Peyer's patch (tissue), 4 donors: ENCODE results near the gene MAST4. TPM values are rescaled to one million over a fixed set of nuclear protein-coding genes. Genes with fewer than 3 reads are reported as not detected.
A peak's percentile ranks its signal among the peaks of the same experiment; 100 is the strongest.

Source experiments
- DNase-seq, 3 donors: peaks; one replicate each; pipeline ENCODE4 v3.0.0-alpha.2; 2017 to 2019
- H3K27ac ChIP-seq, 4 donors: fragments of 200-600 bp; sonication (generic); one replicate each; pipeline ENCODE4 v1.5.1; 2016 to 2019
- H3K27me3 ChIP-seq, 2 donors: fragments of 200-600 bp; sonication (generic); one replicate each; pipeline ENCODE4 v1.5.1; 2019
- H3K36me3 ChIP-seq, 3 donors: fragments of 200-600 bp; sonication (generic); one replicate each; pipeline ENCODE4 v1.5.1; 2016 to 2019
- H3K4me1 ChIP-seq, 4 donors: fragments of 200-600 bp; sonication (generic); one replicate each; pipeline ENCODE4 v1.5.1; 2016 to 2019
- H3K4me3 ChIP-seq, 4 donors: fragments of 200-600 bp; sonication (generic); 1 replicate in 3 of 4; 2 replicates in 1 of 4; pipeline ENCODE4 v1.5.1; 2016 to 2019; ENCODE audit warnings: mild to moderate bottlenecking in 1 of 4
- H3K9me3 ChIP-seq, 4 donors: fragments of 200-600 bp; sonication (generic); one replicate each; pipeline ENCODE4 v1.5.1; 2016 to 2019; ENCODE audit warnings: mild to moderate bottlenecking in 1 of 4
- POLR2A ChIP-seq, 2 donors: fragments of 450-650 bp; IDR thresholded peaks; one replicate each; pipeline ENCODE4 v1.5.1; 2017; ENCODE audit warnings: antibody characterized with exemption in 2 of 2, mild to moderate bottlenecking in 2 of 2, moderate library complexity in 2 of 2
- total RNA-seq, 4 donors: library from RNA; depleted of rRNA; stranded (reverse); fragments of >200 nt; gene quantifications; one replicate each; pipeline ENCODE4 v1.1.0, GENCODE V29; 2016
- TF ChIP-seq, protein P1 (sequence below), 6 experiments: fragments of 450-650 bp in 4 of 6; fragments of 200-600 bp in 2 of 6; sonication (generic) in 1 of 6; IDR thresholded peaks; one replicate each; pipeline ENCODE4 v1.5.1; 2017 to 2019; ENCODE audit warnings: antibody characterized with exemption in 6 of 6, mild to moderate bottlenecking in 3 of 6, moderate library complexity in 1 of 6

MAST4 gene
- total RNA-seq, 4 donors from 2014 or later: 20.2 to 23.1 (median 21.4) TPM

DNA sequence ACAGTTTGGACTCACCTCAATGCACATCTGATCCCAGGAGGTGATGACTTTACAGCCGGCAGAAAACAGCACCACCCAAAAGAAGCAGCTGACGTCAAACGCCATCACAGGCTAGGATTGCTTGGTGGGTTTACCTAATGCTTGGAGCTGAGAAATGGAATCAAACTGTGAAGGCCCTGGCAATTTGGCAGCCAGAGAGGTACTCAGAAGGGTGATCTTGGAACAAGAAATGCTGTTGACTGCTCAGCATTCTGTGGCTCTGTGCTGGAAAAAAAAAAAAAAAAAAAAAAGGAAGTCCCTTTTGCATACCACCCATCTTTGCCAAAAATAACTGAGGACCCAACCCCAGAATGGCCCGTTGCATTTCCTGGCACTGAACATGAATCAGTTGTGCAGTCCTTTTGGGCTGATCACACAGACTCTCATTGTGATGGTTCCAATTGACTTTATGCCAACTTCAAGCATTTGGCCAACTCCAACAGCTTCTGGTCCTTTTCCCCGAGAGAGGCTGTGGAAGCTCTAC is 600.4 kb downstream of the MAST4 start, which contains the start of gene CD180:
TSS of gene CD180 (minus strand) at position 263 of the 523 bp plus-strand sequence. CDS start at position 105, 158 bp downstream.
- peak within 1 kb of the TSS in 2 of 4 donors; percentile 27 to 43 for H3K4me3 ChIP-seq
- DNase-seq: peak in 2 of 3 donors; percentile 72 to 73
- H3K36me3 ChIP-seq: no peaks in the 10 kb centered on the region
- H3K9me3 ChIP-seq: no peaks in the 10 kb centered on the region
- H3K27me3 ChIP-seq: no peaks in the 10 kb centered on the region
- no peak for TF ChIP-seq POLR2A (IDR thresholded peaks at IDR 0.05)
- H3K4me1 ChIP-seq: peaks cover 0 to 7% (median 3%) of the 10 kb centered on the region in 4 donors
- peak within 1 kb of the TSS; percentile 12 to 76 (median 48) for H3K27ac ChIP-seq

DNA sequence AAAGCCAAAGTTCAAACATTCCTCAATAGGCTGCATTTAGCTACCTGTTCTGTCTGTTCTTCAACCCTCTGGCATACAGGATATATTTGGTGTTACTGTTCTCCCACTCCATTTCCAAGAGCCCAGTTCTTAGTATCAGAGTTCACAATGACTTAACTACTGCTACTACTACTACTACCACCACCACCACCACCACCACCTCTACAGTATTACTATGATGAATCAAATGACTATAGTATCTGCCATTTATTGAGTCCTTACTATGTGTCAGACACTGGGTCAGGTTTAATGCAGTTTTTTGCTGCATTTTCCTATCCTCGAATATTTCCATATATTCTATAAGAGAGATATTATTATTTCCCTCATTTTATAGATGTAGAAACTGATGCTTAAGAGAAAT is 601.3 kb downstream of the MAST4 start:
- H3K4me3 ChIP-seq: no peak overlapping the region
- peak overlapping the region in 1 of 4 donors; percentile 76 for H3K27ac ChIP-seq
- no peaks in the 10 kb centered on the region for H3K27me3 ChIP-seq
- TF ChIP-seq, protein P1, sequence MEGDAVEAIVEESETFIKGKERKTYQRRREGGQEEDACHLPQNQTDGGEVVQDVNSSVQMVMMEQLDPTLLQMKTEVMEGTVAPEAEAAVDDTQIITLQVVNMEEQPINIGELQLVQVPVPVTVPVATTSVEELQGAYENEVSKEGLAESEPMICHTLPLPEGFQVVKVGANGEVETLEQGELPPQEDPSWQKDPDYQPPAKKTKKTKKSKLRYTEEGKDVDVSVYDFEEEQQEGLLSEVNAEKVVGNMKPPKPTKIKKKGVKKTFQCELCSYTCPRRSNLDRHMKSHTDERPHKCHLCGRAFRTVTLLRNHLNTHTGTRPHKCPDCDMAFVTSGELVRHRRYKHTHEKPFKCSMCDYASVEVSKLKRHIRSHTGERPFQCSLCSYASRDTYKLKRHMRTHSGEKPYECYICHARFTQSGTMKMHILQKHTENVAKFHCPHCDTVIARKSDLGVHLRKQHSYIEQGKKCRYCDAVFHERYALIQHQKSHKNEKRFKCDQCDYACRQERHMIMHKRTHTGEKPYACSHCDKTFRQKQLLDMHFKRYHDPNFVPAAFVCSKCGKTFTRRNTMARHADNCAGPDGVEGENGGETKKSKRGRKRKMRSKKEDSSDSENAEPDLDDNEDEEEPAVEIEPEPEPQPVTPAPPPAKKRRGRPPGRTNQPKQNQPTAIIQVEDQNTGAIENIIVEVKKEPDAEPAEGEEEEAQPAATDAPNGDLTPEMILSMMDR (IDR thresholded peaks at IDR 0.05): no peak
- no peak for TF ChIP-seq POLR2A (IDR thresholded peaks at IDR 0.05)
- no peaks in the 10 kb centered on the region for H3K36me3 ChIP-seq
- H3K4me1 ChIP-seq: peaks cover 0 to 7% (median 3%) of the 10 kb centered on the region in 4 donors
- DNase-seq: no peak
- H3K9me3 ChIP-seq: no peaks in the 10 kb centered on the region

DNA sequence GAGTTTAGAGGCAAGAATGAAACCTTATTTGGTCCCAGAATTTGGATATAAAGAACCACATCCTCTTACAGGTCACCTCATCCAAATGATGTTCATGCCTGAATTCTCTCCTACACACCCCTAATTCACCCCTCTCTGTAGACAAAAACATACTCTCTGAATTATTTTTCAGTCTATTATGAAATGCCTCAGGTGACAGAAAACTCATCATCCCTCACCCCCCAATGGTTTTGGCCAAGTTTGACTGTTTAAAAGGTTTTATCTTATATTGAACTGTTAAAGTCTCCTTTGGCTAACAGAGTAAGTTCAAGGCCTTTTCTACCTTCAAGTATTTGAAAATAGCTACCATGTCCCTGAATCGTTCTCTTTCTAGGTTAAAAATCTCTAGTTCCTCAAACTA is 602.7 kb downstream of the MAST4 start:
- H3K36me3 ChIP-seq: no peaks in the 10 kb centered on the region
- TF ChIP-seq POLR2A (IDR thresholded peaks at IDR 0.05): no peak
- TF ChIP-seq, protein P1 (IDR thresholded peaks at IDR 0.05): no peak
- H3K27me3 ChIP-seq: no peaks in the 10 kb centered on the region
- no peaks in the 10 kb centered on the region for H3K9me3 ChIP-seq
- no peak for DNase-seq
- no peak overlapping the region for H3K4me3 ChIP-seq
- H3K4me1 ChIP-seq: peaks cover 0 to 7% (median 0%) of the 10 kb centered on the region in 4 donors
- peak overlapping the region in 1 of 4 donors; percentile 45 for H3K27ac ChIP-seq

DNA sequence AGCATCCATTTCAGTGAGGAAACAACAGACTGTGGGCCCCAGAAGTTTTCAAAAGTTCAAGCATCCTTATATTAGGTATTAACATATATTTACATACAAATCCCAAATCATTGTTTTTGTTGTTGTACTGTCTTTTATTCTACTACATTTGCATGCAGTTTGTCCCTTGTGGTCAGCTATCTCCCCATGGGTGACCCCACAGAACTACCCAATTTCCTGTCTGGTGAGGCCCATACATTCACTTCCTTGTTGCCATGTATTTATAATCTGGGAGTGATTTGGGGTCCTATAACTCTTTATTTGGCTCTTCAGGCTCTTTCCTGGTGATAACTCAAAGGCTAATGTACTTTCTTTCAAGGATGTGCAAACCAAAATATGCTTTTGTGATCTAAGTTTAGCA is 603.7 kb downstream of the MAST4 start:
- DNase-seq: no peak
- Histone ChIP-seq H3K9me3 (no peaks in the 10 kb centered on the region), H3K4me1 (peaks cover 0 to 12% (median 0%) of the 10 kb centered on the region in 4 donors), H3K27ac (peak overlapping the region in 1 of 4 donors; percentile 45), H3K27me3 (no peaks in the 10 kb centered on the region), H3K36me3 (no peaks in the 10 kb centered on the region), H3K4me3 (no peak overlapping the region)
- TF ChIP-seq, protein P1 (IDR thresholded peaks at IDR 0.05): no peak
- TF ChIP-seq POLR2A (IDR thresholded peaks at IDR 0.05): no peak

DNA sequence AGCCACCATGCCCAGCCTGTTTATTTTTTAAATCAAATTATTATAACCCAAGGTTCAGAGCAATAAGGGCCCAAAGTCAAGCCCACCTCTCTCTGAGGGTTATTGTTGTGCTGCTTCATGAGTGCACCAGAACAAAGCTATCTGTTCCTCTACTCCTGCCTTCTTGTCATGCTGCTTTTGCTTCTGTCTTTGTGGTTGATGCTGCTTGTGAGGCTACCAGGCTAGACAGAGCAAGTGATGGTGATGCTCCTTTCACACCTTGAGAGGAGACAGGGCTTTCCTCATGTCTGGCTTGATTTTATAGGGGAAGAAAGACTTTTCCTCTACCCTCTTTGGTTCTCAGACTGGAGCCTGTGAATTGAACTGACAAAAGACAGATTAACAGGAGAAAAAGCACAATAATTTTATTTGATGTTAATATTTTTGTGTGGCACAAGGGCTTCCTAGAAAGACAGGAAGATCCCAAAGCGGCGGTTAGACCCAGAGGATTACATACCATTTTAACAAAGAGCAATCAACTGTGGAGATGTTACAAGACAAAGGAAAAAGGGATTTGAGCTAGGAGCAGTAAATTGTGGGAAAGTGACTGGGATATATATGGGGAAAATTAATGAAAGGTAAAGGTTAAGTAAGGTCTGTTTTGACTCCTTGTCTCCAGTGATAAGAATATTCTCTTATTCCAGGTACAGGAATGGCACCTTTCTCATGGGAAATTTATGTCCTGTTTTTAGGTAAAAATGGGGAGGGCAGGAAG is 604.8 kb downstream of the MAST4 start:
- Histone ChIP-seq H3K4me1 (peaks cover 0 to 12% (median under 1%) of the 10 kb centered on the region in 4 donors), H3K36me3 (no peaks in the 10 kb centered on the region), H3K9me3 (no peaks in the 10 kb centered on the region), H3K27me3 (no peaks in the 10 kb centered on the region), H3K27ac (no peak overlapping the region), H3K4me3 (no peak overlapping the region)
- no peak for DNase-seq
- TF ChIP-seq, protein P1 (IDR thresholded peaks at IDR 0.05): no peak
- TF ChIP-seq POLR2A (IDR thresholded peaks at IDR 0.05): no peak

DNA sequence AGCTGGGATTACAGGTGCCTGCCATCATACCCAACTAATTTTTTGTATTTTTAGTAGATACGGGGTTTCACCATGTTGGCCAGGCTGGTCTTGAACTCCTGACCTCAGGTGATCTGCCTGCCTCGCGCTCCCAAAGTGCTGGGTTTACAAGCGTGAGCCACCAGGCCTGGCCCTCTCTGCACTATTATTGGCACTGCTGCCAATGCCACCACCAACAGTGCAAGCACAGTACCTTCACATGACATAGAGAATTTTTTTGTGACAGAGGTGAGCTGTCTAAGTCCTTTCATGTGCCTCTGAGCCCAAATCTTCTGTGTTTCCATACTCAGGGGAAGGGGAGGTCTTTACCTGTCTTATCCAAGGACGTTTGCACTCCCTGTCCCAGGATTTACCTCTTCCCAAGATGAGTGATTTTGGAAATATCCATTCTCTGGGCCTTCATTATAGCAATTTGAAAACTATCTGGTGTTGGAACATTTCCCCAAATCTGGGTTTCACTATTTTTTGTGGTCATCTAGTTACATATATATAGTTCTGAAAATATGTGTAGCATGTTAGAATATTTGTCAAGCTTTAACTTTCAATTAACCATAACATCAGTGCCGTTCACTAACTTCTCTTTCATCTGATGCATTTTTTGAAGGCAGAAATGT is 605.8 kb downstream of the MAST4 start:
- DNase-seq: no peak
- Histone ChIP-seq H3K4me1 (peaks cover 0 to 13% (median 3%) of the 10 kb centered on the region in 4 donors), H3K27ac (no peak overlapping the region), H3K4me3 (no peak overlapping the region), H3K36me3 (no peaks in the 10 kb centered on the region), H3K27me3 (no peaks in the 10 kb centered on the region), H3K9me3 (no peaks in the 10 kb centered on the region)
- TF ChIP-seq POLR2A (IDR thresholded peaks at IDR 0.05): no peak
- TF ChIP-seq, protein P1 (IDR thresholded peaks at IDR 0.05): no peak
